H9 (cell line): ENCODE results near the gene CA7. TPM values are rescaled to one million over a fixed set of nuclear protein-coding genes. Genes with fewer than 3 reads are reported as not detected.

Experiments
- DNase-seq: peaks from one replicate; pipeline ENCODE4 v3.0.0-alpha.2; 2017
- H2AFZ ChIP-seq: one replicate; pipeline ENCODE4 v1.6.1; 2013; ENCODE audit warnings: mild to moderate bottlenecking, low read length, control low read depth, moderate library complexity
- H2AK5ac ChIP-seq: 2 replicates; pipeline ENCODE4 v1.6.1; 2013; ENCODE audit warnings: low read length, control low read depth, mixed read lengths; ENCODE audit not compliant: insufficient read length
- H2BK120ac ChIP-seq: one replicate; pipeline ENCODE4 v1.6.1; 2013; ENCODE audit warnings: low read depth, mild to moderate bottlenecking, low read length, control low read depth, inconsistent platforms; ENCODE audit not compliant: poor library complexity, severe bottlenecking
- H2BK12ac ChIP-seq: 2 replicates; pipeline ENCODE4 v1.6.1; 2013; ENCODE audit warnings: low read length, control low read depth, mixed read lengths, low read depth; ENCODE audit not compliant: insufficient read length
- H2BK15ac ChIP-seq: 2 replicates; pipeline ENCODE4 v1.6.1; 2013; ENCODE audit warnings: low read depth, low read length, control low read depth
- H2BK20ac ChIP-seq: one replicate; pipeline ENCODE4 v1.6.1; 2013; ENCODE audit warnings: low read depth, mild to moderate bottlenecking, low read length, control low read depth, inconsistent platforms; ENCODE audit not compliant: poor library complexity, severe bottlenecking
- H2BK5ac ChIP-seq: 2 replicates; pipeline ENCODE4 v1.6.1; 2013; ENCODE audit warnings: low read length, control low read depth, mixed read lengths; ENCODE audit not compliant: insufficient read length
- H3K14ac ChIP-seq: 2 replicates; pipeline ENCODE4 v1.6.1; 2013; ENCODE audit warnings: low read length, control low read depth; ENCODE audit not compliant: insufficient read depth
- H3K18ac ChIP-seq: 2 replicates; pipeline ENCODE4 v1.6.1; 2013; ENCODE audit warnings: low read depth, mild to moderate bottlenecking, mixed read lengths, low read length, control low read depth; ENCODE audit not compliant: insufficient read length
- H3K23ac ChIP-seq: 2 replicates; pipeline ENCODE4 v1.6.1; 2013; ENCODE audit warnings: low read length, control low read depth, mixed read lengths, low read depth; ENCODE audit not compliant: insufficient read length
- H3K23me2 ChIP-seq: 2 replicates; pipeline ENCODE4 v1.6.1; 2013; ENCODE audit warnings: low read depth, mild to moderate bottlenecking, mixed read lengths, low read length, control low read depth; ENCODE audit not compliant: insufficient read length, poor library complexity, severe bottlenecking
- H3K27ac ChIP-seq: 2 replicates; pipeline ENCODE4 v1.5.1; 2013; ENCODE audit warnings: low read length, control low read depth, mixed read lengths, low read depth; ENCODE audit not compliant: insufficient read length
- H3K27me3 ChIP-seq: 2 replicates; pipeline ENCODE4 v1.6.1; 2013; ENCODE audit warnings: low read length, control low read depth, inconsistent platforms; ENCODE audit not compliant: insufficient read depth
- H3K4ac ChIP-seq: 2 replicates; pipeline ENCODE4 v1.6.1; 2013; ENCODE audit warnings: low read depth, mild to moderate bottlenecking, control low read depth, inconsistent platforms, low read length, moderate library complexity
- H3K4me1 ChIP-seq: 2 replicates; pipeline ENCODE4 v1.6.1; 2013; ENCODE audit warnings: low read length, control low read depth, inconsistent platforms; ENCODE audit not compliant: insufficient read depth
- H3K4me2 ChIP-seq: 2 replicates; pipeline ENCODE4 v1.6.1; 2013; ENCODE audit warnings: low read length, control low read depth, mixed read lengths; ENCODE audit not compliant: insufficient read length, insufficient read depth
- H3K56ac ChIP-seq: 2 replicates; pipeline ENCODE4 v1.6.1; 2013; ENCODE audit warnings: low read depth, mild to moderate bottlenecking, mixed read lengths, low read length, control low read depth; ENCODE audit not compliant: insufficient read length
- H3K79me1 ChIP-seq: 2 replicates; pipeline ENCODE4 v1.6.1; 2013; ENCODE audit warnings: low read depth, mild to moderate bottlenecking, moderate library complexity, low read length, control low read depth, inconsistent platforms; ENCODE audit not compliant: insufficient read depth, poor library complexity, severe bottlenecking
- H3K79me2 ChIP-seq: 2 replicates; pipeline ENCODE4 v1.6.1; 2013; ENCODE audit warnings: low read length, control low read depth, inconsistent platforms; ENCODE audit not compliant: insufficient read depth
- H3K9ac ChIP-seq: 2 replicates; pipeline ENCODE4 v1.6.1; 2013; ENCODE audit warnings: low read length, control low read depth, mixed read lengths; ENCODE audit not compliant: insufficient read length; ENCODE audit errors: extremely low read depth
- H3K9me3 ChIP-seq: one replicate; pipeline ENCODE4 v1.6.1; 2013; ENCODE audit warnings: low read depth, low read length, inconsistent platforms; ENCODE audit not compliant: control insufficient read depth
- H3T11ph ChIP-seq: one replicate; pipeline ENCODE4 v1.6.1; 2013; ENCODE audit warnings: mild to moderate bottlenecking, low read length, control low read depth, inconsistent platforms
- H4K20me1 ChIP-seq: one replicate; pipeline ENCODE4 v1.6.1; 2013; ENCODE audit not compliant: control insufficient read depth, insufficient read length, insufficient read depth
- H4K5ac ChIP-seq: 2 replicates; pipeline ENCODE4 v1.6.1; 2013; ENCODE audit warnings: low read depth, mild to moderate bottlenecking, mixed read lengths, low read length, control low read depth; ENCODE audit not compliant: insufficient read length
- H4K8ac ChIP-seq: replicated peaks from 2 replicates; pipeline ENCODE4 v1.6.1; 2013; ENCODE audit warnings: low read length, control low read depth, mixed read lengths, low read depth; ENCODE audit not compliant: insufficient read length
- H4K91ac ChIP-seq: 2 replicates; pipeline ENCODE4 v1.6.1; 2013; ENCODE audit warnings: low read depth, mild to moderate bottlenecking, moderate library complexity, mixed read lengths, low read length, control low read depth; ENCODE audit not compliant: insufficient read length
- H3K27ac Mint-ChIP-seq, 3 experiments: 2 replicates in 2 of 3; 3 replicates in 1 of 3; pipeline ENCODE4 v1.8.0; 2020 to 2021; ENCODE audit warnings: mixed read lengths in 3 of 3, mild to moderate bottlenecking in 1 of 3, moderate library complexity in 1 of 3
- H3K27me3 Mint-ChIP-seq: 2 replicates; pipeline ENCODE4 v1.8.0; 2021; ENCODE audit warnings: low read depth, mild to moderate bottlenecking, moderate library complexity, mixed read lengths
- H3K36me3 Mint-ChIP-seq, 3 experiments: 2 replicates in 2 of 3; 3 replicates in 1 of 3; pipeline ENCODE4 v1.8.0; 2020 to 2021; ENCODE audit warnings: low read depth in 3 of 3, mixed read lengths in 3 of 3; ENCODE audit not compliant: insufficient read depth in 1 of 3
- H3K4me1 Mint-ChIP-seq, 2 experiments: 2 replicates each; pipeline ENCODE4 v1.8.0; 2020; ENCODE audit warnings: mixed read lengths in 2 of 2
- H3K4me3 Mint-ChIP-seq, 2 experiments: 2 replicates in 1 of 2; 3 replicates in 1 of 2; pipeline ENCODE4 v1.8.0; 2020 to 2021; ENCODE audit warnings: mild to moderate bottlenecking in 2 of 2, mixed read lengths in 2 of 2, moderate library complexity in 1 of 2
- H3K9me3 Mint-ChIP-seq, 2 experiments: 2 replicates in 1 of 2; 3 replicates in 1 of 2; pipeline ENCODE4 v1.8.0; 2020; ENCODE audit warnings: mild to moderate bottlenecking in 2 of 2, mixed read lengths in 2 of 2, moderate library complexity in 1 of 2
- CTCF ChIP-seq: fragments of 200-600 bp; sonication (generic); conservative IDR thresholded peaks from 3 replicates; pipeline ENCODE4 v1.8.0; 2021; ENCODE audit warnings: antibody characterized with exemption, mild to moderate bottlenecking
- WGBS: extraction: QIAGEN DNeasy Blood & Tissue Kit; methylation state at CpG from one replicate; pipeline ENCODE4 v1.1.7; 2013; ENCODE audit warnings: missing lambda C conversion rate, low lambda C conversion rate, mixed read lengths; ENCODE audit not compliant: insufficient read length; ENCODE audit errors: extremely low coverage; 5-methylcytosine and 5-hydroxymethylcytosine counted together
- total RNA-seq: library from RNA; stranded (reverse); gene quantifications from 2 replicates; pipeline ENCODE4 v1.2.1, GENCODE V29; 2021

The CA7 gene
- total RNA-seq, 1 experiment from 2014 or later, result 0.81 TPM

- Histone ChIP-seq H2AFZ (no peak overlapping the region), H2BK15ac (no peak overlapping the region), H4K91ac (no peak overlapping the region), H3K14ac (no peak overlapping the region), H3K27ac (no peak overlapping the region), H3K4ac (no peak overlapping the region), H3K9ac (no peak overlapping the region), H3K9me3 (no peaks in the 10 kb centered on the region), H3K23me2 (no peaks in the 10 kb centered on the region), H3K18ac (no peak overlapping the region), H3K4me1 (no peaks in the 10 kb centered on the region), H2BK20ac (no peak overlapping the region), H3K27me3 (no peaks in the 10 kb centered on the region; the same call in none of the 2 replicates), H2BK5ac (no peak overlapping the region), H4K20me1 (no peaks in the 10 kb centered on the region), H2BK12ac (no peak overlapping the region), H3K4me2 (no peak overlapping the region), H2AK5ac (no peak overlapping the region), H3K79me2 (no peaks in the 10 kb centered on the region), H3K56ac (no peak overlapping the region), H4K5ac (no peak overlapping the region), H2BK120ac (no peak overlapping the region), H3T11ph (no peak overlapping the region), H3K79me1 (no peaks in the 10 kb centered on the region), H3K23ac (no peak overlapping the region), H4K8ac (no peak overlapping the region)
- H3K36me3 Mint-ChIP-seq, result no peaks in the 10 kb centered on the region
- no peak overlapping the region for H3K4me3 Mint-ChIP-seq
- H3K27ac Mint-ChIP-seq, result no peak overlapping the region; a peak in 1 of 7 replicates
- no peaks in the 10 kb centered on the region for H3K9me3 Mint-ChIP-seq
- no peaks in the 10 kb centered on the region for H3K4me1 Mint-ChIP-seq
- TF ChIP-seq CTCF, result no peak
- peaks cover 28% of the 10 kb centered on the region for H3K27me3 Mint-ChIP-seq
- DNase-seq, result no peak
- WGBS, result no CpG with 5 or more reads among the region's 13 CpGs
These were observed 7.2 kb downstream of the CA7 start for GRCh38 chr16:66851166-66851964.
